GM19023 (cell line): Measurements from ENCODE around the gene OR1F1.
"Not testable (repeated sequence)": the region's sequence is repeated elsewhere in the genome, so short reads cannot be mapped to it uniquely, and the experiment has no call there.

Source experiments
- ATAC-seq: cut with Tn5 transposase; IDR thresholded peaks from one replicate; pipeline ENCODE4 v1.9.1; 2021; ENCODE audit warnings: mild to moderate bottlenecking, moderate library complexity; ENCODE audit not compliant: unreplicated experiment

The OR1F1 gene

DNA sequence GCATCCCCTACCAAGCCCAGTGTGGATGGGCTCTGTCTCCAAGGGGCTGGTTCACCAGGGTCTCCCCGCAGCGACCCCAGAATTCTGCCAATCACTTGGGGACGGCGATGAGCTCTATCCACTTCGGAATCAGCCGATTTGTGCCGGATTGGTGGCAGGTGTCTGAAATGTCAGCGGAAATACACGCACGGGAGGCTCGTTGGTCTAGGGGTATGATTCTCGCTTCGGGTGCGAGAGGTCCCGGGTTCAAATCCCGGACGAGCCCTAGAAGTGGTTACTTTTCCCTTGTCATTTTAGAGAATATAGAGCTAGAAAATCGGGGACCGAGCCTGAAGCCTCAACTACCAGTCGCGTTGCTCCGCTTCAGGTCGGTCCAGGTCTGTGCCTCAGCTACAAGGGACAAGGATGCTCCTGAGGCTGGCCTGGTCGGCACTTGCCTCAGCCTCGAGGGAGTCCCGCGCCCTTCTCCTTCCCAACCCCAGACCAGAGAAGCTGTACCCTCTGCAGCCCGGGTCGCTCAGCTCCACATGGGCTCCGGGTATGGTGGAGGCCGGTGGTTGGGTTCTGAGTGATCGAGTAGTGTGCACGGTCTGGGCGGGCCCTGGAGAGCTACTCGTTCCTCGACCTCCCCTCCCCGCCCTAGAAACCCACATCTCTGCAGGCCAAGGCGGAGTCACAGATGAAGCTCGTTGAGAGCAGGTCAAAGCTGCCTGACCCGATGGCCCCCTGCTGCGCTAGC, 16.0 kb upstream of the OR1F1 start:
- no peak for ATAC-seq

DNA sequence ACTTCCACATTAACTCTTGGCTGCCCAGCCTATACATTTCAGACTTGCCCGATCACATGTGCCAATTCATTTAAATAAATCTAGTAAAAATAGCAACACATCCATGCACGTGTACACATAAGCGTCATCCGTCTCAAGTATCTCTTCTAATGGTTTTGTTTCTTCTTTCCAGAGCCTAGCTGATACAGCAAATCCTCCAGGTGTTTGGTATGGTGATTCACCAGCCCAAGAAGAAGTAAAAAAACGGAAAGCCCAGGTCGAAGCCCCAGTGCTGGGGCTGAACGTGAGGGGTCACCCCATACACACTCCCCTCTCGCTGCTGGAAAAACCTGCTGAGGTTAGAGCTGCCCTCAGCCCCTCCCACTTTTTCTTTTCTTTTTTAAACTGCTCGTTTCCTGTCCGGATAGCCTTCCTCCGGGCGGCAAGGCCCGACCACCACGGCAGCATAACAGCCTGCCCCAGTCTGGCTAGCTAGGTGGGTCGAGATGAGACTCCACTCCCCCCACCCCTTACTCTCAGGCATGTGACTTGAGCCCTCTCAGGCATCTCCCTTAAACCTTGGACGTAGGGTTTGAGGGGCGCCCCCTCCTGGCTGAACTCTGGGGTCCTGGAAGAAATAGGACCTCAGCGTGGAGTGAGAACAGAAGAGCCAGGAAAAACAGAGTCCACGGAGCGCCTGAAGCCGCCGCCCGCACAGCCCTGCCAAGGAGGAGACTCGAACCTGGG, 13.9 kb upstream of the OR1F1 start:
- no peak for ATAC-seq

DNA sequence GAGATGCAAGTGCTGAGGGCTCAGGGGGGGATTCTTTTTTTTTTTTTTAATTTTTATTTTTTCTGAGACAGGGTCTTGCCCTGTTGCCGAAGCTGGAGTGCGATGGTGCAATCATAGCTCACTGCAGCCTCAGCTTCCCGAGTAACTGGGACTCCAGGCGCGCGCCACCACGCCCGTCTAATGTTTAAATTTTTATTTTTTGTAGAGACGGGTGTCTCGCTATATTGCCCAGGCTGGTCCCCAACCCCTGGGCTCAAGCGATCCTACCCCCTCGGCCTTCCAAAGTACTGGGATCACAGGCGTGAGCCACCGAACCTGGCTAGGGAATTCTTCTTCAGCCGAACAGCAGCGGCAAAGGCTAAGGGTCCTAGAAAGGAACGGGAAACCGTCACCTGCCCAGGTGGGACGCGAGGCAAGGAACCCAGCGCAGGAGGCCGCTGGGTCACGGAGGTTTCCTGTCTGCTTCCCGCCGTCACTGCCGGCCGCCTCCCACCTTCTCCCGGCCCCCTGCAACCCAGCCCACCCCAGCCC, 13.3 kb upstream of the OR1F1 start:
- no peak for ATAC-seq

DNA sequence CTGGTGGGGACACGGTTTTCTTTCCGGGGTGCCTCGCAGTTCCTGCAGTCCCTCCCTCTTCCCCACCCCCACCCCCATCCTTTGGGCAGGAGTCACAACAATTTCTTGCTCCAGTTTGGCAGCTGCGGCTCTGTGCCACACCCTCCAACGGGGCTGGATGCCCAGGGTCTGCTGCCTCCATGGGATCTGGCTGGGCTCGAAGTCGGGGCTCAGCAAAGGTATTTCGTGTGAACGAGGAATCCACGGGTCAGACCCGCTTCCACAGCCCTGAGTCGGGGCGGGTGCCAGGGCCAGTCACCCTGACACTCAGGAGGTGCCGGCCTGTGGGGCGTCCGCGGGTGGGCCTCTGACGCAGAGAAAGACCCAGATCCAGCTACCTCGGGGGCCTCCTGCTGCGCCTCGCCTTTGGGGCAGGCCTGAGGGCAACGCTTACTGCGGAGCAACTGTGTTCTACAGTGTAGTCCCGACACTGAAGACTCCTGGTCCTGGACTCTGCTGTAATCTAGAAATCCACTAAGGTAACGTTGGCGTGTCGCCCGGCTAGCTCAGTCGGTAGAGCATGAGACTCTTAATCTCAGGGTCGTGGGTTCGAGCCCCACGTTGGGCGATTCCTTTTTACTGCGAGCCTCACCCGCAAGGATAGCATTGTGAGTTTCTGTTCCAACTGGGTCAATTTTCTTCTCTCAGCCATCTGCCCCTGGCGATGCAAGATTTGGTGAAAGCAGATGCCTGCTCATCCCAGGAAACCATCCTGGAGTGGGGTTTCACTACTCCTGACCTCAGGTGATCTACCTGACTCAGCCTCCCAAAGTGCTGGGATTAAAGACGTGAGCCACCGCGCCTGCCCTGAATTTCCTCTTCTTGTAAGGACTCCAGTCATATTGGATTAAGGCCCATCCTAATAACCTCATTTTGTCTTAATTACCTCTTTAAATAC, 12.6 kb upstream of the OR1F1 start:
- no peak for ATAC-seq

DNA sequence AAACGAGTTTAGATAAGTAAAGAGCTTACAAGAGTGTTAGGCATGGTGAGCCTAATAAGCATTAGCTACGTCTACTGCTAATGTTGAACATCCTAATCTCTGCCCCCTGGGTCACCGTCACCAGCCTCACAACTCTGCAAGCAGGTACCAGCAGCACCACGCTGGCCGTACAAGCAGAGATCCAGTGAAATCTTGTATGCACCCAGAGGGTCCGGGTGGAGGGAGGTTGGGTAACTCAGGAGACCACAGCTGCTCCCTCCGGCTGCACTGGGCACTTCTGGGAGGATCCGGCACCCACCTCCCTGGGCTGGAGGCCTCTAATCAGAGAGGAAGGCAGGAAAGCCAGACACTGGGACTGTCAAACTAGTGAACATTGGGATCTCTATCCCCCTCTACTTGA, 8.4 kb upstream of the OR1F1 start:
- no peak for ATAC-seq

DNA sequence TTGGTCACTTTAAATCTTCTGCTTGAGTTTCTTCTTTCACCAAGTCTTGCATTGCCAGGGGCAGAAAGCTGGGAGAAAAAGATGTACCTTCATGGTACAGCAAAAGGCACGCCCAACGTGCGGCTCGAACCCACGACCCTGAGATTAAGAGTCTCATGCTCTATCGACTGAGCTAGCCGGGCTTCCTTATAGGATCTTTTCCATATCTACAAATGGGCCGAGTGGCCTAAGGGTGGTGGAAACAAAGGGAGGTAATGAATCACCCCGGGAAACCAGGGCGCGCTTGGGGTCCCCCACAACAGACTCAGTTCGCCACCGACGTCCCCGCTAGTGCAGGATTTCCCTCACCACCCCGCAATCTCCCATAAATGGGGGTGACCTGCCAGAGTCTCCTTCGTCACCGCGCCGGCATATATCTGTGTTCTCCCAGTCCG, 7.5 kb upstream of the OR1F1 start:
- no peak for ATAC-seq

DNA sequence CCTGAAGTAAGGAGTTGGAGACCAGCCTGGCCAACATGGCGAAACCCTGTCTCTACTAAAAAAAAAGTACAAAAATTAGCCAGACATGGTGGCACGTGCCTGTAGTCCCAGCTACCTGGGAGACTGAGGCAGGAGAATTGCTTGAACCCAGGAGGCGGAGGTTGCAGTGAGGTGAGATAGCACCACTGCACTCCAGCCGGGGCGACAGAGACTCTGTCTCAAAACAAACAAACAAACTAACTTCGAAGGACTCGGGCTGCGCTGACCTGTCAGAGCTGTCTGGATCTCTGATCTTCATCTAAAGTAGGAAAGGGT, 5.8 kb upstream of the OR1F1 start:
- ATAC-seq: not testable (repeated sequence)

DNA sequence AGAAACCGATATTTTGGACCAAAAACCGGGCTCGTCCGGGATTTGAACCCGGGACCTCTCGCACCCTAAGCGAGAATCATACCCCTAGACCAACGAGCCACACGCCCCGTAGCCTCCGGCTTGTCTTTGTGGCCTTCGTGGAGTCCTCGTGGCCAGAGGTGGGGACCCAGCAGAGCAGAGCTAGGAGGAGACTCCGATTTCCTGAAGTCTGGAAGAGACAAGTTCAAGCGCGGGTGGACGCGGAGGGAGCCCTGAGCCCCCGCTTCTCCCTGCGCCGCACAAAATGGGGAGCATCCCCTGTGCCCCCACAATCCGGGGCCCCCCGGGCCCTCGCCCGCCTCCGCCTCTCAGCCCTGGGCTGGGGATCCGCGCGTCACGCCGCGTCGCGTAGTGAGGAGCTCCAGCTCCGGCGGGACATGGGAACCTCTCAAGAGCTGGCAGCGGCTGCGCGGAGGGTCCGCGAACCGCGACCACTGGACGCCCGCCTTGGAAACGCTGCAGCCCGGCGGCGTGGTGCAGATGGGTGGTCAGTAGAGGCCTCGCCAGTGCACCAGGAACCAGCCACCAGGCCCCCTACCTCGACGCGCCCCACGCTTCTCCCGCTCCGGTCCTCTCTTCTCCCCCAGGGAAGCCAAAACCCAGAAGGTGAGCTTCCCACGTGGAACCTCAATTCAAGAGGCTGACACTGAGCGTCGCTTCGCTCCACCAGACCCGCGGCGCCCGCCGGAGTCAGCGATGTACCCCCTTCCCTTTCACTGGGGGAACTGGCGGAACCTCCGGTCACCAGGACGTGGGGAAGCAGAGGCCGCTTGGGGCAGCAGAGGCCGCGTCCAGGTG, 5.2 kb upstream of the OR1F1 start:
- ATAC-seq: no peak

DNA sequence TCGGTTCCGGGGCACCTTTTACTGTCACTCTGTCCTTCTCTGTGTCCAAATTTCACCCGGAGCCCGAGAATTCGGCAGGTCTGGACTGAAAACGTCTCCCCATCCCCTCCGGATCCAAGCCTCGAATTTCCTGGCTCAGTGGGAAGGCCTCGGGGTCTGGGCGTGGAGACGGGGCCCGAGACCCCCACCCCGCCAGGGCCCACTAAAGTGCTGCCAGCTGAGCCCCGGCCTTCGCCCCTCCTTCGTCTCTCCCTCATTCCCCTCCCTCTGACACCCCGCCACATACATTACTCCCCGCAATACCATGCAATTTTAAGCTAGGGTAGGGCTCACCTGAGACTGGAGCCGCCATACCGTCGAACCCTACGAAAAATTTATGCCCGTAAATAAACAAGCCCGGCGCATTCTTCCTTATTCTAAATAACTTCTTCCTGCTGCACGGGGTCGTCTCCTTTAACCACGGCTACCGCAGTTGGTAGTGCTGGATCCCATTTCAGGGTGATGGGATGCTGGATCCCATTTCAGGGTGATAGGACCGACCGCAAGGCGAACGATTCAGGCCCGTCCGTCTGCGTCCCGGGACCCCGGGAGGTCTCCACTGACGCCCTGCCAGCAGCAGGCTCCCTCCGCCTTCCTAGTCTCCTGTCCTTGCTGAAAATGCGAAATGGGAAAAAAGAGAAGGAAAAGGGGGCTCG, 4.4 kb upstream of the OR1F1 start:
- no peak for ATAC-seq

DNA sequence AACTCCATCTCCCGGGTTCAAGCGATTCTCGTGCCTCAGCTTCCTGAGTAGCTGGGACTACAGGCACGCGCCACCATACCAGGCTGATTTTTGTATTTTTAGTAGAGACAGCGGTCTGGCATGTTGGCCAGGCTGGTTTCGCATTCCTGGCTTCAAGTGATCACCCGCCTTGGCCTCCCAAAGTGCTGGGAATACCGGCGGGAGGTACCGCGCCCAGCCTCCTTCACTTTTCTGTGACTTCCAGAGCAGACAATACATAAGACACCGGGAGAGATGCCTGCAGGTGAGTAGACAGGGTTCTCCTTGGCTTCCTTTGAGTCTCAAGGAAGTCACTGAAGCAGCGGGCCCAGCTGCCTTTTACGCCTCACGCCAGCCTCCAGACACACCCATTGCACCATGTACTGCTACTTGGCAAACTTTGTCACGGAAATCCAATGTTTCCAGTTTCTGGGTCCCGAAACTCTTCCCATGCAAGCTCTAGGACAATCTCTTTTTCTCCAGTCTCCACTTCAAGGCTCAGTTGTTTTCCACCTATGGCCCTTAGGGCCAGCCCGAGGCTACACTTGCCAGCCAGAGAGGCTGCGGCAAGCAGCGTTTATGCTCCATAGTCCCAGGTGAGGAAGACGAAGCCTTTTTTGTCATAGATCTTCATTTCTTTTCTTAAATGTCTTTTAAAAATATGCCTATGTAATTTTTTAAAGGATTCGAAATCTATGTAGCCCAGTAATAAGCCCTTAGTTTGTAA, 886 bp upstream of the OR1F1 start:
- no peak for ATAC-seq

DNA sequence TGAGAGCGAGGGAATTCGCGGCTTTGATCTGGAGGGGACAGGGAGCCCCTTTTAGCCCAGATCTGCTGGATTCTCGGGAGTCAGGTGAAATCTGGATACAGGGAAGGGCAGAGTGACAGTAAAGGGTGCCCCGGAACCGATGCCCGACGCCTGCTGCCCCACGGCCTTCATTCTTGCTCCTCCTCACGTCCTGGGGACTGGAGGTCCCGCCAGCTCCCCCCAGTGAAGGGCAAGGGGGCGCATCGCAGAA, 596 bp downstream of the OR1F1 start:
- no peak for ATAC-seq

DNA sequence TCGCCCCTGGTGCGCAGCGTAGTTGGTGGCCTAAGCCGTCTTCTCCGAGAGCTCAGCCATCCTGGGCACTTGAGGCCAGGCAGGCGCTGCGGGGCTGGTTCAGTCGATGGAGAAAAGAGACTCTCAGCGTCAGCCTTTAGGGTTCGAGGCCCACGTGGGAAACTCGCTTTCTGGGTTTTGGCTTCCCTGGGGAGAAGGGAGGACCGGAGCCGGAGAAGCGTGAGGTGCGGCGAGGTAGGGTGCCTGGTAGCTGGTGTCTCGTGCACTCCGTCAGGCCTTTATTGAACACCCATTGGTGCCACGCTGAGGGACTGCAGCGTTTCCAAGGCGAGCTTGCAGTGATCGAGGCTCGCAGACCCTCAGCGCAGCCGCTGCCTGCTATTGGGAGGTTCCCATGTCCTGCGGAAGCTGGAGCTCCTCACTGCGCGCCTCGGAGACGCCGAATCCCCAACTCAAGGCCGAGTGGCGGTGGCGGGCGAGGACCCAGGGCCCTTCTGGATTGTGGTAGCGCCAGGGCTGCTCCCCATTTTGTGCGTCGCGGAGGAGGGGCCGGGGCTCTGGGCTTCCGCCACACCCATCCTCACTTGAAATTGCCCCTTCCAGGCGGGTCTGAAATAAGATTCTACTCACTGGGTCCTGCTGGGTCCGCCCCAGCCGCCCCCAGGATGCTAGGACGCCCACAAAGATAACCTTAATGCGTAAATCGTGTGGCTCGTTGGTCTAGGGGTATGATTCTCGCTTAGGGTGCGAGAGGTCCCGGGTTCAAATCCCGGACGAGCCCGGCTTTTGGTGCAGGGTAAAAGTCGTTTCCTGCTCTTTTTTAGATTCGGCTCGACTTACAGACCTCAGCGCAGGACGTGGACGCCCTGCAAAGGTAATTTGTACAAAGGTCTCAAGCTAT, 1.2 kb downstream of the OR1F1 start:
- ATAC-seq: no peak

DNA sequence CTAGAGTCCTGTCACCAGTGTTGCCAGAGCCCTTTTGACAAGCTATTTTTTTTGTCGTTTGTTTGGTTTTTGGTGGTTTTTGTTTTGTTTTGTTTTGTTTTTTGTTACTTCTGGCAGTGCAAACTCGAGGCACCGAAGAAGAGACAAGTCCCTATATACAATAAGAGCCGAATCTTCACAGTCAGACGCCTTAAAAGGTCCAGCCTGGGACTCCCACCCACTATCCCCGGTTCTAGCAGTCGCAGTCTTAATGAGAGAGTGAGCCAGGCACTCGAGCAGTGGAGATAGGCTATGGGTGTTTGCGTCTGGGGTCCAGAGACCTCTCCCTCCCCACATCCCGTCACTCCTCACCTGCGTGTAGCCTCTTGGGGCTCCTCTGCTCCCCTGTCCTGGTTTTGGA, 1.9 kb downstream of the OR1F1 start:
- ATAC-seq: no peak

DNA sequence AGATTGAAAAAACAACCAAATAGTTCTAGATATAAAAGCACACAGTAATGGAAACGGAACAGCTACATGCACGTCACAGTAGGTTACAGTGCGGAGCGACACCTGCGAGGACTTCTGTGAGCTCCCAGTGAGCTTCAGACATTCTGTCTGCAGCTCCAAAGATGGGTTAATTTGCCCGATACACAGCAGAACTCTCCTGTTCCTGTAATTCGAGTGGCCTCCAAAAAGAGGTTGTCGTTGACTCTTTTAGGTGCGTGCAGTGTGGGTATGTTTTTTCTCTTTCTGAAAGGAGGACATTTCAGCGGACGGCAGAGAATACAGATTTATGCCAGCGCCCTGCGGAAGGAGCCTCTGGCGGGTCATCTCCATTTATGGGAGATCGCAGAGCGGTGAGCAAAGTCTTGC, 2.9 kb downstream of the OR1F1 start:
- no peak for ATAC-seq

DNA sequence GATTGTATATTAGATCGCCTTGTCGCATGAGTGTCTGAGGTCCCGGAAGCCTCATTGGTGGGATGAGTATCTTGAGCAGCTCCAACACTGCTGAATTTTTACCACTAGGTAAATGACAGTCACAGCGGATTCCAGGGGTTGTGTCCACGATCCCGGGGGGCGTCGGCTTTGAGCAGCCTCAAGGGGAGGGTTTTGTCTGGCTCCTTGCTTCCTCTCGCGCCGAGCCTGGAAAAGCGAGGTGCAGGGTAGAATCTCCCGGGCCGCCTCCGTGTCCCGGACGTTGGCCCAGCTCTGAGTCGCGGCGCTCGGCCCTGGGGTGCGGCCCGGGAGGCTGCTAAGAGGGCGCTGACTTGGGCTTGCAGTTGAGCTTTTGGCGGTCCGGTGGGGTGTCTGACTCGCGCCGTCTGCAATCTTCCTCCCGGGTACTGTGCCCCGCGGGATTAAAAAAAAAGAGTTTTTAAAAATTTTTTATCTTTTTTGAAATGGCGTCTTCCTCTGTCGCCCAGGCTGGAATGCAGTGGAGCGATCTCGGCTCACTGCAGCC, 4.5 kb downstream of the OR1F1 start:
- ATAC-seq: no peak

DNA sequence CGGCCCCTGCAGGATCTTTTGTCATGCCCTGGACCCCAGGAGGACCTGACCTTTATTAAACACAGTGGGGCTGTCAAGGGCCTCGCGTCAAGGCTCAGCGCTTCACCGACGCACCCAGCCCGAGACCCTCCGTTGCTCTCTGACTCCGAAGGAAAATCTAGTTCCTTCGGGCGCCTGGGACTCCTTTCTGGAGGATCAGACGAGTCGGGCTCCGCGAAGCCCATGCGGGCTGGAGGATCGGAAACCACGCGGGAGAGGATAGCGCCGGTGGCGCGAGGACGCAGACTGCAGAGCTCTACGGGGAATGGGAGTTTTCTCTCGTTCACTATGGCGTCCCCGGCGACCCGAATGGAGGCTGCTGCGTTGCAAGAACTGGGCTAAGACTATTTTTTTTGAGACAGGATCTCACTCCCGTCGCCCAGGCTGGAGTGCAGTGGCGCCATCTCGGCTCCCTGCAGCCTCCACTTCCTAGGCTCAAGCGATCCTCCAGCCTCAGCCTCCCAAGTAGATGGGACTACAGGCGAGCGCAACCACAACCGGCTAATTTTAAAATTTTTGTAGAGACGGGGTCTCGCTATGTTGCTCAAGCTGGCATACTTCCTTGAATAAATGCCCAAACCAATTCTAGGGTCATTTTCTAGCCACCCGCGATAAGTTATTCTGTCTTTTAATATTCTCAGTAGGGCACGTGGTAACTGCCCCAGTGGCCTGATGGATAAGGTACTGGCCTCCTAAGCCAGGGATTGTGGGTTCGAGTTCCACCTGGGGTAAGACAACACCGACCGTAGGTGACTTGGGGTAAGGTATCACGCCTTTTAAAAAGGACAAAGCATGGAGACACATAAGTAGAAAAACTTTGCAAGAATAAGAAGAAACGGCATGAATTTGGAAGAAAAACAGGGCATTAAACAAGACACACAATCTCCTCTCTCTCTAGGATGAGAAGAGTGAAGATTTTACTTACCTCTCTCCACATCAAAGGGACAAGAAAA, 5.5 kb downstream of the OR1F1 start:
- no peak for ATAC-seq

DNA sequence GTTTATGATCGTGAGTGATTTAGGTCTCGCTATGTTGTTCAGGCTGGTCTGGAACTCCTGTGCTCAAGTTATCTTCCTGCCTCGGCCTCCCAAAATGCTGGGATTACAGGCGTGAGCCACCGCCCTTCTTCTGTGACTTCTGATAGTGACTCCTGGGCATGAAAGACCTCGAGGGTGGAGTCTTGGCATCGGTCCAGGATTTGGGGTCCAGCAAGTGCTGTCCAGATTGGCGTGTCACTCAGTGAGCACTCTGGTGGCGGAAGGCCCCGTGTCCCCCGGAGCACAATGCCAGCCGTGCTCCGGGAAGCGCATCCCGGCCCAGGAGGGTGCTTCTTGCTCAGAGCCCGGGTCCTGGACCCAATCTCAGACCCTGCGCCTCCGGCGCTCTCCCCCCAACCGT, 6.8 kb downstream of the OR1F1 start:
- ATAC-seq: no peak
